ENCODE results near the gene GALNT10.
"Not testable (repeated sequence)": the region's sequence is repeated elsewhere in the genome, so short reads cannot be mapped to it uniquely, and the experiment has no call there.

The GALNT10 gene

DNA sequence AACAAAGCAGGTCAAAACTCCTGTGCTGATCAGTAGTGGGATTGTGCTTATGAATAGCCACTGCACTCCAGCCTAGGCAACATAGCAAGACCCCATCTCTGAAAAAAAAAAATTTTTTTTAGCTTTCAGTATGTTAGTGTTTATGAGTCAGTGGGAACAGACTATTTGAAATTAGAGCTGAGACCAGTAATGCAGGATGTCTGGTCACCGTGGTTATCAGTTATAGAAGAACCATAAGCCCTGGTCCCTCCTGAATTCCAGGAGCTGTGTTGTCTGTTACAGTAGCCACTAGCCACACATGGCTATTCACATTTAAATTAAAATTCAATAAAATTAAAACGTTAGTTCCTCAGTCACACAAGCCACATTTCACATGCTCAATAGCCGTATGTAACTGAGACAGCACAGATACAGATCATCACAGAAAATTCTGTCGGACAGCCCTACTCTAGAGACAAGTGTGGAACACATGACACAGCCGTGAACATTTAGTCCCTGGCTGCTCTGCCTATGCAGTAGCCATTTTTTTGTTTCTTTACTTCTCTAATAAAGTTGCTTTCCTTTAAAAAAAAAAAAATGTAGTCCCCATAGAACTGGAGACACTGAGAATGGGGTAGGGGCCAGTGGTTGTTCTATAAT lies 159.2 kb downstream of the GALNT10 start:
- no peak for DNase-seq (ENCODE audit: low read depth in 2 of 2, low spot score in 1 of 2)

DNA sequence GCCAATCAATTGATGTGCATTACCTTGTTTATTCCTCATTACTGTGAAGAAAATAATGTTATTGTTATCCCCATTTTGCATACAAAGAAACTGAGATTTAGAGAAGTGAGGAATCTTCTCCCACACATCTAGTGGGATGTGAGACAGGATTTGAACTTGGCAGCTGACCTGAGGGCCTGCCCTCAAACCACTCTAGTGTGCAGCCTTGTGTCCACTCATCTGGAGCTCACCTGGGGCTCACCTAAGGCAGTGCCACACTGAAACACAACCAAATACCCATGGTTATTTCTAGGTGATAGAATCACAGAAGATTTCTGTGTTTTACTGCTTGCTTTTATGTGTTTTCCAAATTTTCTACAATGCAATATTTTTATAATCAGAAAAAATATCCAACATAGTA lies 160.6 kb downstream of the GALNT10 start:
- DNase-seq (ENCODE audit: low read depth in 2 of 2, low spot score in 1 of 2), result no peak

DNA sequence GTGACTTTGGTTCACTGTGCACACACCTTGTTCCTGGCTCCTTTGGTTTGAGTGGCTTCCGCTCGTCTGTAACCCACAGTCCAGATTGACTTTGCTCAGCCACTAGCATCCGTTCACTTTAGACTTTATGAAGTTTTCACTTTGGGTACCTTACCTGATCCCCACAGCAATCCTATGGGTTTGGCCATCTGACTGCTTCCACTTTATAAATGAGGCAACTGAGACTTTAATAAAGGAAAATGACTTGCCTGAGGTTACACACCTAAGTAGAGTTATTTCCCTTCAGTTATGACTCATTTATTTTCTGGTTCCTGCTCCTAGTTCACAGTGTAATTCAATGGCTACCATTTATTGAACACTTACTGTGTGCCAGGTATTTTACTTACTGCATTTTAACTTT lies 161.0 kb downstream of the GALNT10 start:
- DNase-seq (ENCODE audit: low read depth in 2 of 2, low spot score in 1 of 2), result no peak

DNA sequence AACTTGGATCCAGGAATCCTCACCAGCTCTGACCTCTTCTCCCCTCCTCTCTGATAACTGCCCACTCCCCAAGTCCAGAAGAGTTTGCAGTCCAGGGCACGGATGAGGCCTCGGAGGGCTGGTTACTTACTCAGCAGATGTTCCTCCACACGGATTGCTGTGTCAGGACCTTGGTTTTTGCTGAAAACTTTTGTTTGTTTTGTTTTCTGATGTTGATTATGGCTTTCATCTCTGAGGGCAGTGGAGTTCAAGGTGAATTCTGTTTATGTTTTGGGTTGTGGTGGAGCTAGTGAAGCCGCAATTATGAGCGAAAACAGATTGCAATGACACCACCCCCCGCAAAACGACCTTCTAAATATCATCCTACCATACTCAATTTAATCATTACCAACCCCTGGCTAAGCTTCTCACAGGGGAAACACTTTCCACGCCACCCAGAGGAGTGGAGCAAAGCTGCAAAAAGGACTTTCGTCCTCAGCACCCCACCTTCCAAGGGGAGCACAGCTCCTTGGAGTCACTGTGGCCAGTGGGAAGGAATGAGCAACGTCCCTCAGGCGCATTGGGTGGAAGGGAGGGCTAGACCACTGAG lies 162.5 kb downstream of the GALNT10 start:
- DNase-seq (ENCODE audit: low read depth in 2 of 2, low spot score in 1 of 2), result no peak

GRCh38 chr5:154355129-154355611 lies 164.6 kb downstream of the GALNT10 start:
- DNase-seq (ENCODE audit: low read depth in 2 of 2, low spot score in 1 of 2), result no peak

DNA sequence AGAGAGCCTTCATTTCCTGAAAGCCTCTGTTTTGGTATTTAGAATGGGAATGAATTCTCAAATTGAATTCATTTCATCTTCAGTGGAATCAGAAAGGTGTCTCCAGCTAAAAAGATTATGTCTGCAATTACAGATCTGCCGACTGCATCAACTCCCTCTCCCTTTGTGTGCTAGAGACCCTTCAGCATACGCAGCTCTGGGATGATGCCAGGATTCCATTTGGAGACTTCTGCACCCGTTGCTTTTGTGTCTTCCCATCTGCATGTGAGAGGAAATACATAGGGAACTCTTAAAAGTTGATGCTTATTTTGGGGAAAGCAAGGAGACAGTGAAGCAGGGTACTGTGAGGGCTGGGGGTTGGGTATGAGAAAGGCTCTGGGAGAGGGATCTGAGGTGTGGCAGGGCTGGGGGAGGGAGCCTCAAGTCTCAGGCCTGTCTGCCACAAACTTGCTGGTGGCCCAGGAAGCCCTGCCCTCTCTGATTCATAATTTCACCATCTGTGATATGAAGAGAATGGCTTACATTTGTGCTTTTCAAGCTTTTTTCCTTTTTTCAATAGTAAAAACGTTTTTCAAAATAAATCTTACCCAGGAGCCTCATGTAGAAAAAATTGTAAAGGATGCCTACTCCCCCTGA lies 165.6 kb downstream of the GALNT10 start:
- DNase-seq (ENCODE audit: low read depth in 2 of 2, low spot score in 1 of 2), result no peak

- no peak for DNase-seq (ENCODE audit: low read depth in 2 of 2, low spot score in 1 of 2)
These were observed 166.4 kb downstream of the GALNT10 start for GRCh38 chr5:154356958-154357357.

DNA sequence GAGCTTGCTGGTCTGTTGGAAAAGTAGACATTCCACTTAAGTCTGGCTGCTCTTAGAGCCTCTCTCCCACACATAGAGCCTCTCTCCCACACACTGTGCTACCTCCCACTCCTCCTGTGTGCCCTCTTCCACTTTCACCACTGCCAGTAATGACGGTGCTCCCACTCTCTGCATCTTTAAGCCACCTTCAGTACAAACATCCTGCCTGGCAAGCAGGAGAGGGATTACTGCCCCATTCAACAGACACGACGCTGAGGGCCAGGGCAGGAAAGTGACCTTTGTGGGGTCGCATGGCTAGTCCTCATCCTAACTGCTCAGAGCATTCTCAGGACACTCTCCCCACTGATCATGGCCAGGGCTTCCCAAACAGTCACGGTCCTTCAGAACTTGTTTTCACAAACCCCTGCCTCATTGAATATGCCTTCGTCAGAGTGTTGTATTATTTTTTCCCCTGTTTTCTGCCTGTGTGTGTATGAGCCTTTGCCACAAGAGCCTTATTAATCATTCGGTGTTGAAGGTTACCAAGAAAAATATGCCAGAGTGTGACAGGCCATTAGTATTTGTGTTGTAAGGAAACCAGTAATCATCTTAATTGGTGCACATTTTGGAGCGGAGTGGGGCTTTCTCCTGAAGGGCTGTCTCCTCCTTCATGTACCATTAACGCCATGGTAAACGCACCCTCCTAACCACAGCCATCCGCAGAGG lies 168.1 kb downstream of the GALNT10 start:
- DNase-seq (ENCODE audit: low read depth in 2 of 2, low spot score in 1 of 2), result no peak

DNA sequence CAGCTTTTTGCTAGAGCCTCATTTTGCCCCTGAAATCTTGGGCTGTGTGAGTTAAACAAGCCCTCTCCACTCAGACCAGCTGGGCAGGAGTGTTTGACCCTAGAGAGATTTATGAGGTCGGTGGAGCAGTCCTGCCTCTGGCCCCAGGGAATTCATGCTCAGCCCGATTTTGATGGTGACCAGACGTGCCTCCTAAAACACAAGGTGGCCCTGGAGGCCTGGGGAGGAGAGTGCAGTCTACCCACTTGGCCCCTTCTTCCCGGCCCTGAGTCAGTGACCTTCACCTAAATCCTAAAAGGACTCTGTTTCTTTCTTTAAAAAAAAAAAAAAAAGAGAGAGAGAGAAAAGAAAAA lies 168.7 kb downstream of the GALNT10 start:
- no peak for DNase-seq (ENCODE audit: low read depth in 2 of 2, low spot score in 1 of 2)

- DNase-seq (ENCODE audit: low read depth in 2 of 2, low spot score in 1 of 2), result not testable (repeated sequence)
These were observed 169.7 kb downstream of the GALNT10 start for GRCh38 chr5:154360241-154360640.

- no peak for DNase-seq (ENCODE audit: low read depth in 2 of 2, low spot score in 1 of 2)
These were observed 172.9 kb downstream of the GALNT10 start for GRCh38 chr5:154363411-154363810.

DNA sequence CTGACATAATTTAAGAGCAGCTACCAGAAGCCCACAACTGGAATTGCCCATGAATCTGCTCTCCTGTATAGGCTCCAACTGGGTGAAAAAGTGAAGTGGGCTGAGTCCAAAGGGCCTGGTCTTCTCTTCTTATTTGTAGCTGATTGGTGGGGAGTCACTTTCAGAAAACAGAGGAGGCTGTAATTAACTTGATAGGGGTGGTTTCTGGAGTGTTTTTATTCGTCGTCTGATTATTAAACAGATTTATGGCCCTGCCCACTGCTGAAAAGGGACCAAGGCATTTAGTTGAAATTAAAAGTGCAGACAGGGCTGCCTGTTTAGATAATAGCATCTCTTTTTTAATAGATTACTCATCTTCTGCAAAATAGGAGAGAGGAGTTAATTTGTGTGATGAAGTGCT lies 174.2 kb downstream of the GALNT10 start:
- DNase-seq (ENCODE audit: low read depth in 2 of 2, low spot score in 1 of 2), result no peak

- no peak for DNase-seq (ENCODE audit: low read depth in 2 of 2, low spot score in 1 of 2)
These were observed 175.3 kb downstream of the GALNT10 start for GRCh38 chr5:154365823-154366222.

- no peak for DNase-seq (ENCODE audit: low read depth in 2 of 2, low spot score in 1 of 2)
These were observed 175.8 kb downstream of the GALNT10 start for GRCh38 chr5:154366353-154366752.

DNA sequence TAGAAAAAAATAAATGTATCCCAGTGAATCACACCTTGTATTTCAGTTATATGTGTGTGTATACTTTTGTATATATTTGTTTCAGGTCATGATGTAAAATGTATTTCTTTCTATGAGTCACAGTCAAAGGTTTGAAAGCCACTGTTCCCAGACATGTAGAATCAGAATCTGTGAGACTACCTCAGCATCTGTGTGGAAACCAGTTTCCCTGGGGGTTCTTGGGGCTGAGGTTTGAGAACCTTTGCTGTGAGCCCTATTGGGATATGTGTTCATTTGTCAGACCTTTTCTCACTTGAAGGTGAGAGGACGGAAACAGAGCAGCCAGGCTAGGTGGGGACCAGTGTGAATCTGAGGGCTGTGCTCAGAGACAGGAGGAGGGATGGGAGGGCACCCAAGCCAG lies 176.6 kb downstream of the GALNT10 start:
- DNase-seq (ENCODE audit: low read depth in 2 of 2, low spot score in 1 of 2), result no peak

GRCh38 chr5:154368041-154368800 lies 177.7 kb downstream of the GALNT10 start:
- DNase-seq (ENCODE audit: low read depth in 2 of 2, low spot score in 1 of 2), result no peak

DNA sequence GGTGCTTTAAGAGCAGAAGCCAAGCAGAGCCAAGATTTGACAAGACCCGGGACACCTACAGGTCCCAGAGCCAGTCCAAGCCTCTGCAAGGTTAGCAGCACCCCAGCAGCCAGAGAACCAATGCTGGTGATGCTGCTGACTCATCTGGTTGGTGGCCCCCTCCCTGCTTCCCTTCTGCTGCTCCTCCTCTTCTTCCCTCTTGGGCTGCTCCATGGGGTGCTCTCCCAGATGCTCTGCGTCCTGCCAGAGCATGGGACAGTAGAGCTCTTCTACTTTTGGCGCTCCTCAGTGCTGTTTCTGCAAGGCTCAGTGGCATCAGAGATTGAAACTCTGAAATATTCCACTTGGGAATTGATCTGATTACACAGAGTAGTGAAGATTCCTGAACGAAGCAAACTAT lies 179.1 kb downstream of the GALNT10 start:
- DNase-seq (ENCODE audit: low read depth in 2 of 2, low spot score in 1 of 2), result no peak

GRCh38 chr5:154370119-154370518 lies 179.6 kb downstream of the GALNT10 start:
- DNase-seq (ENCODE audit: low read depth in 2 of 2, low spot score in 1 of 2), result no peak

- DNase-seq (ENCODE audit: low read depth in 2 of 2, low spot score in 1 of 2), result no peak
These were observed 180.3 kb downstream of the GALNT10 start for GRCh38 chr5:154370813-154371212.

DNA sequence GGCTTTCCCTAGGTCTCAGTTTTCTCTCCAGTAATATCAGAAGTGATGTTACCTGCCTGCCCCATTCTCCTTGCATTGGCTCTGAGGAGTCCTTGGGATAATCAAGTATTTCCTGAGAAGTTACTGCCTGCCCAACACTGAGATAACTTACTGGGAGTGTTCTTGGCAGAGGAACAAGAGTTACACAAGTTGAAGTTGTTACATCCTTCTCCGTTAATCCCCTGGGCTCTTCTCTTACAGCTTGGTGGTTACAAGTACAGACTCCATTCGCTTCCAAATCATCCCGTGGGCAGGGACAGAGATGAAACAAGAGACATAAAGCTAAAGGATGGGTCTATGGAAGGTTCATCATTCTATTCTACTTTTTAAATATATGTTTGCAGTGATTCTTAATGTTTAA lies 181.2 kb downstream of the GALNT10 start:
- DNase-seq (ENCODE audit: low read depth in 2 of 2, low spot score in 1 of 2), result no peak

GRCh38 chr5:154372661-154373060 lies 182.1 kb downstream of the GALNT10 start:
- no peak for DNase-seq (ENCODE audit: low read depth in 2 of 2, low spot score in 1 of 2)
